SK-N-SH (cell line): Measurements from ENCODE around the gene ZMYND19. TPM values are rescaled to one million over a fixed set of nuclear protein-coding genes. Genes with fewer than 3 reads are reported as not detected.

Source experiments
- CTCF ChIA-PET: fragments of 300-600, 350-600 bp; formaldehyde crosslinking; extraction: SDS; loops from one replicate; lab custom pipeline; 2021; lab: Yijun Ruan, JAX
- POLR2A ChIA-PET: fragments of 350-600 bp; sonication (Branson Sonifier 250); formaldehyde crosslinking; extraction: SDS; loops from one replicate; lab custom pipeline; 2020; ENCODE audit warnings: antibody characterized with exemption, inconsistent platforms; lab: Yijun Ruan, JAX
- DNase-seq: peaks from one replicate; pipeline ENCODE4 v3.0.0; 2012
- H2AFZ ChIP-seq: fragments of 200-600 bp; sonication (generic); 2 replicates; pipeline ENCODE4 v1.8.1; 2016; ENCODE audit warnings: antibody characterized with exemption, mild to moderate bottlenecking, low read depth
- H3F3A ChIP-seq: fragments of 200-600 bp; sonication (generic); replicated peaks from 2 replicates; pipeline ENCODE3; 2016; ENCODE audit warnings: antibody characterized with exemption, mild to moderate bottlenecking; ENCODE audit not compliant: insufficient read depth
- H3K27ac ChIP-seq, 2 experiments: fragments of 200-500 bp in 1 of 2; fragments of 200-600 bp in 1 of 2; sonication (Bioruptor generic) in 1 of 2; sonication (generic), shearing (Covaris generic) in 1 of 2; 2 replicates each; pipeline versions ENCODE4 v1.5.1 to v1.6.1; 2014 to 2016; ENCODE audit warnings: low read depth in 2 of 2, inconsistent platforms in 1 of 2, low read length in 1 of 2, mild to moderate bottlenecking in 1 of 2, mixed read lengths in 1 of 2
- H3K27me3 ChIP-seq: fragments of 200-600 bp; sonication (generic), shearing (Covaris generic); 2 replicates; pipeline ENCODE4 v1.6.1; 2016; ENCODE audit warnings: mixed run types; ENCODE audit not compliant: insufficient read depth
- H3K36me3 ChIP-seq, 2 experiments: fragments of 200-500 bp in 1 of 2; fragments of 200-600 bp in 1 of 2; sonication (Bioruptor generic) in 1 of 2; sonication (generic) in 1 of 2; replicated peaks in 1 of 2; 2 replicates each; pipeline versions ENCODE3 to v1.5.1; 2014 to 2016; ENCODE audit warnings: low read length in 1 of 2, mild to moderate bottlenecking in 1 of 2; ENCODE audit not compliant: insufficient read depth in 2 of 2, control insufficient read depth in 1 of 2
- H3K4me1 ChIP-seq, 2 experiments: fragments of 200-500 bp in 1 of 2; fragments of 200-600 bp in 1 of 2; sonication (Bioruptor generic) in 1 of 2; sonication (generic), shearing (Covaris generic) in 1 of 2; 2 replicates each; pipeline versions ENCODE4 v1.5.1 to v1.6.1; 2014 to 2016; ENCODE audit warnings: low read depth in 1 of 2, low read length in 1 of 2, mixed run types in 1 of 2; ENCODE audit not compliant: insufficient read depth in 2 of 2, control insufficient read depth in 1 of 2
- H3K4me2 ChIP-seq: fragments of 200-600 bp; sonication (generic), shearing (Covaris generic); 2 replicates; pipeline ENCODE4 v1.6.1; 2017; ENCODE audit warnings: mixed run types
- H3K4me3 ChIP-seq, 2 experiments: fragments of 200-500 bp in 1 of 2; fragments of 200-600 bp in 1 of 2; sonication (Bioruptor generic) in 1 of 2; sonication (generic), shearing (Covaris generic) in 1 of 2; 2 replicates each; pipeline versions ENCODE4 v1.5.1 to v1.8.1; 2014 to 2016; ENCODE audit warnings: low read depth in 2 of 2, inconsistent platforms in 1 of 2, low read length in 1 of 2, mild to moderate bottlenecking in 1 of 2, mixed read lengths in 1 of 2, moderate library complexity in 1 of 2
- H3K79me2 ChIP-seq: fragments of 200-600 bp; sonication (generic); 2 replicates; pipeline ENCODE4 v1.8.1; 2017; ENCODE audit warnings: mild to moderate bottlenecking; ENCODE audit not compliant: insufficient read depth
- H3K9ac ChIP-seq: fragments of 200-600 bp; sonication (generic); 2 replicates; pipeline ENCODE4 v1.6.1; 2017; ENCODE audit warnings: mixed run types
- H3K9me2 ChIP-seq: fragments of 200-600 bp; sonication (generic); 2 replicates; pipeline ENCODE4 v1.6.1; 2017; ENCODE audit warnings: mixed run types
- H3K9me3 ChIP-seq: fragments of 200-600 bp; sonication (generic); 2 replicates; pipeline ENCODE4 v1.6.1; 2017; ENCODE audit warnings: mixed run types, mild to moderate bottlenecking, moderate library complexity
- H4K20me1 ChIP-seq: fragments of 200-600 bp; sonication (generic); 2 replicates; pipeline ENCODE4 v1.6.1; 2017; ENCODE audit warnings: mild to moderate bottlenecking, mixed run types; ENCODE audit not compliant: insufficient read depth
- CHD2 ChIP-seq: fragments of 150-350 bp; IDR thresholded peaks from 2 replicates; pipeline ENCODE4 v1.6.1; 2018; ENCODE audit warnings: low read length; ENCODE audit not compliant: partially characterized antibody
- EZH2phosphoT487 ChIP-seq: fragments of 200-600 bp; sonication (generic); IDR thresholded peaks from 2 replicates; pipeline ENCODE4 v1.6.1; 2017; ENCODE audit warnings: low read depth, mixed run types, mild to moderate bottlenecking, antibody characterized with exemption, moderate library complexity, borderline replicate concordance
- FOXJ3 ChIP-seq: sonication (generic); formaldehyde crosslinking; IDR thresholded peaks from 2 replicates; pipeline ENCODE4 v1.5.1; 2020; ENCODE audit warnings: mild to moderate bottlenecking, missing genetic modification reagents
- JUND ChIP-seq: IDR thresholded peaks from 2 replicates; pipeline ENCODE4 v1.4.0; 2012
- MXI1 ChIP-seq: IDR thresholded peaks from 2 replicates; pipeline ENCODE4 v1.6.1; 2012; ENCODE audit warnings: mild to moderate bottlenecking, low read depth, low read length, improper control_type of control experiment
- NRF1 ChIP-seq: IDR thresholded peaks from 2 replicates; pipeline ENCODE4 v1.6.1; 2012; ENCODE audit warnings: low read depth, mild to moderate bottlenecking, low read length
- POLR2AphosphoS5 ChIP-seq: IDR thresholded peaks from 2 replicates; pipeline ENCODE4 v1.6.1; 2012; ENCODE audit warnings: low read depth, low read length
- RCOR1 ChIP-seq: fragments of 150-350 bp; IDR thresholded peaks from 2 replicates; pipeline ENCODE4 v1.6.1; 2017; ENCODE audit warnings: antibody characterized with exemption, low read length
- REST ChIP-seq: IDR thresholded peaks from 2 replicates; pipeline ENCODE4 v1.6.1; 2012; ENCODE audit warnings: mild to moderate bottlenecking, low read depth, low read length, moderate library complexity
- RFX5 ChIP-seq: IDR thresholded peaks from 2 replicates; pipeline ENCODE4 v1.6.1; 2012; ENCODE audit warnings: mild to moderate bottlenecking, improper control_type of control experiment, low read length
- SIN3A ChIP-seq: IDR thresholded peaks from 2 replicates; pipeline ENCODE4 v1.6.1; 2012; ENCODE audit warnings: low read depth, mild to moderate bottlenecking, low read length, moderate library complexity, borderline replicate concordance
- SMC3 ChIP-seq: IDR thresholded peaks from 2 replicates; pipeline ENCODE4 v1.6.1; 2012; ENCODE audit warnings: low read depth, low read length, improper control_type of control experiment
- TAF1 ChIP-seq: IDR thresholded peaks from 2 replicates; pipeline ENCODE4 v1.6.1; 2012; ENCODE audit warnings: low read depth, mild to moderate bottlenecking, low read length, moderate library complexity, borderline replicate concordance
- TEAD4 ChIP-seq: IDR thresholded peaks from 2 replicates; pipeline ENCODE4 v1.4.0; 2012; ENCODE audit warnings: mild to moderate bottlenecking, borderline replicate concordance; ENCODE audit not compliant: insufficient read depth
- WGBS: methylation state at CpG from one replicate; pipeline ENCODE4 v1.1.6; 2017; ENCODE audit warnings: low lambda C conversion rate; 5-methylcytosine and 5-hydroxymethylcytosine counted together
- polyA plus RNA-seq, 3 experiments: library from polyadenylated mRNA; depleted of rRNA; stranded (reverse); fragments of >200 nt; gene quantifications; 2 replicates each; pipeline ENCODE4 v1.2.3, GENCODE V29; 2012
- TF ChIP-seq, protein P1 (sequence below): fragments of 150-350 bp; IDR thresholded peaks from 2 replicates; pipeline ENCODE4 v1.6.1; 2017; ENCODE audit warnings: antibody characterized with exemption, low read length, low read depth, borderline replicate concordance
- TF ChIP-seq, protein P2 (sequence below): IDR thresholded peaks from 2 replicates; pipeline ENCODE4 v1.4.0; 2012; ENCODE audit warnings: low read depth

Gene ZMYND19
- 39.3 and 43.1 TPM in 2 replicates for polyA plus RNA-seq (2012; rRNA removed)
- 26.8 and 33.2 TPM in 2 replicates for polyA plus RNA-seq (2012; cell fraction: cytosol; rRNA removed)
- polyA plus RNA-seq (2012; cell fraction: nucleus; rRNA removed), result 68.6 and 77.5 TPM in 2 replicates

DNA sequence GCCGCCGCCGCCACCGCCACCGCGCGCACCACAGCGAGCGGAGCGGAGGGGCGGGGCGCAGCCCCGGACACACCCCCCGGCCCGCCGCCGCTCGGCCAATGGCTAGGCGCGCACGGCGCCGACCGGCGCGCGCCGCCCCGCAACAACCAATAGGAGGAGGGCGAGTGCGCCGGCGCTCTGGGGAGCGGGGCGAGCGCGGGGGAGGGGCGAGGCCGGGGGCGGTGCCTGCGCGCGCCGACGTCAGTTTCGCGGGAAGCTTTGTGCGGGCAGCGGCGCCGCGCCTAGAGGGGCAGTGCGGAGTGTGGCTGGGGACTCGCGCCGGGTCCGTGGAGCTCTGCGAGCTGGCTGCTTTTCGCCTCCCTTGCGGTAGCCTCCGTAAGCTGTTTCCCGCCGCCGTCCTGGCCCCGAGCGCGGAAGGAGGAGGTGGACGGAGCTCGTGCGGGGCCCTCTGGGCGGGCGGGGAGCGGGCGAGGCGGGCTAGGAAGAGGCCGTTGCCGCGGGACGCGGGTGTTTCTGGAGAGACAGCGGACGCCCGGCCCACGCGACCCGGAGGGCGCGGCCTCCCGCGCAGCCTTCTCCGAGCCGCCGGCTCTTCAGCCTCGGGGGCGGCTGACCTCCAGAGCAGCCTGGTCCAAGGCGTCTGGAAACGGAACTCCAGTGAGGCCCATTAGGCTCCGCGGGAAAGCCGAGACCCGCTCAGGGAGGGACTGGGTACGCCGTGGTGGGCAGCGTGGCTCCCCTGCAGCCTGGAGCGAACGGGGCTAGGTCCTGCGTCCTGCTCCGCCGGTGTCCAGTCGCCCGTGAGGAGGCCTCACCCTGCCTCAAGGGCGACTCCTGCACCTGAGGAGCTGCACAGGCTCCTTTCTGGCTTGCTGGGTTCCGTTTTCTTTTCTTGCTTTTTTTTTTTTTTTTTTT, at the start of gene ZMYND19:
ZMYND19 (minus strand) TSS at position 44 of the 915 bp plus-strand sequence. CDS start 249 bp downstream, outside the sequence.
- Histone ChIP-seq H3K4me2 (peak within 1 kb of the TSS; percentile 96), H3K79me2 (peaks cover 21% of the 10 kb centered on the region), H3K4me1 (peaks cover 9 to 18% of the 10 kb centered on the region in 2 experiments; a peak in 2 of 4 replicates), H3K9ac (peak within 1 kb of the TSS; percentile 72), H3K9me3 (no peaks in the 10 kb centered on the region), H2AFZ (peak within 1 kb of the TSS; percentile 84; the same call in 1 of the 2 replicates), H3K4me3 (peak within 1 kb of the TSS; percentile 79 to 86), H3K27me3 (no peaks in the 10 kb centered on the region), H4K20me1 (peaks cover 19% of the 10 kb centered on the region), H3K36me3 (peaks cover 6 to 28% of the 10 kb centered on the region in 2 experiments), H3K9me2 (no peaks in the 10 kb centered on the region), H3F3A (peaks cover 3% of the 10 kb centered on the region), H3K27ac (peak within 1 kb of the TSS in 1 of 2 experiments; percentile 28; a peak in 1 of 4 replicates)
- DNase-seq, result peak; percentile 100
- ChIA-PET CTCF (interaction anchor here (1.4 to 4.2 kb wide), 2 partner anchors 11 to 15 kb away, joined by 3 to 27 read pairs; partner anchors contain the start of genes ARRDC1 and DPH7), POLR2A (interaction anchor here (1.0 kb wide), 1 partner anchor 9 kb away, joined by 8 read pairs; no protein-coding TSS in a partner anchor)
- TF ChIP-seq, protein P1, sequence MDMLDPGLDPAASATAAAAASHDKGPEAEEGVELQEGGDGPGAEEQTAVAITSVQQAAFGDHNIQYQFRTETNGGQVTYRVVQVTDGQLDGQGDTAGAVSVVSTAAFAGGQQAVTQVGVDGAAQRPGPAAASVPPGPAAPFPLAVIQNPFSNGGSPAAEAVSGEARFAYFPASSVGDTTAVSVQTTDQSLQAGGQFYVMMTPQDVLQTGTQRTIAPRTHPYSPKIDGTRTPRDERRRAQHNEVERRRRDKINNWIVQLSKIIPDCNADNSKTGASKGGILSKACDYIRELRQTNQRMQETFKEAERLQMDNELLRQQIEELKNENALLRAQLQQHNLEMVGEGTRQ, result no peak
- TF ChIP-seq RCOR1, result no peak
- 0 out of 2 replicates have a peak, but pooled peaks have one; percentile 40 for TF ChIP-seq POLR2AphosphoS5
- TF ChIP-seq NRF1, result peak; percentile 66
- TF ChIP-seq JUND, result no peak
- TF ChIP-seq RFX5, result 0 out of 2 replicates have a peak, but pooled peaks have one; percentile 47
- peak; percentile 43 for TF ChIP-seq CHD2
- TF ChIP-seq SIN3A, result peak; percentile 72; the same call in 1 of the 2 replicates
- peak; percentile 80 for TF ChIP-seq MXI1
- TF ChIP-seq TAF1, result peak; percentile 62; the same call in 1 of the 2 replicates
- TF ChIP-seq, protein P2, sequence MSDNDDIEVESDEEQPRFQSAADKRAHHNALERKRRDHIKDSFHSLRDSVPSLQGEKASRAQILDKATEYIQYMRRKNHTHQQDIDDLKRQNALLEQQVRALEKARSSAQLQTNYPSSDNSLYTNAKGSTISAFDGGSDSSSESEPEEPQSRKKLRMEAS, result peak; percentile 48; the same call in 1 of the 2 replicates
- 6% methylated on average over 16 of the region's 113 CpGs for whole genome bisulfite sequencing

- H3K79me2 ChIP-seq, result peaks cover 100% of the 10 kb centered on the region
- ChIA-PET POLR2A (no interaction called here), CTCF (no interaction called here)
- no peaks in the 10 kb centered on the region for H3K4me1 ChIP-seq
- no peaks in the 10 kb centered on the region for H3K27me3 ChIP-seq
- no peak overlapping the region for H3K4me2 ChIP-seq
- TF ChIP-seq FOXJ3, result no peak
- TF ChIP-seq POLR2AphosphoS5, result no peak
- TF ChIP-seq EZH2phosphoT487, result no peak
- no peak for TF ChIP-seq REST
- no peak for TF ChIP-seq SMC3
- TF ChIP-seq, protein P2, result no peak
- no peak for TF ChIP-seq TEAD4
- H3K36me3 ChIP-seq, result no peaks in the 10 kb centered on the region
- no peaks in the 10 kb centered on the region for H3K9me3 ChIP-seq
- H3K9ac ChIP-seq, result no peak overlapping the region
- peaks cover 81% of the 10 kb centered on the region for H4K20me1 ChIP-seq
- no peaks in the 10 kb centered on the region for H3K9me2 ChIP-seq
- 92% methylated on average over 12 of the region's 12 CpGs for WGBS
- no peak for DNase-seq
- no peak overlapping the region for H3K4me3 ChIP-seq
- H3K27ac ChIP-seq, result no peak overlapping the region
- H2AFZ ChIP-seq, result no peak overlapping the region
- no peaks in the 10 kb centered on the region for H3F3A ChIP-seq
Observed at GRCh38 chr9:137639303-137640051, 49.2 kb upstream of the ZMYND19 start.
